GM12875 (cell line): Measurements from ENCODE around the gene TFDP3.

Experiments
- H3K4me3 ChIP-seq: one replicate; pipeline ENCODE4 v1.5.1; 2011; ENCODE audit warnings: low read depth, low read length, control low read depth
- CTCF ChIP-seq: IDR thresholded peaks from 2 replicates; pipeline ENCODE4 v1.5.1; 2011; ENCODE audit warnings: low read depth, mild to moderate bottlenecking, control low read depth, inconsistent platforms, low read length, moderate library complexity, borderline replicate concordance; ENCODE audit not compliant: insufficient read depth

Gene TFDP3

GRCh38 chrX:133175162-133175561 is 43.0 kb downstream of the TFDP3 start:
- no peak overlapping the region for H3K4me3 ChIP-seq
- TF ChIP-seq CTCF, result no peak

- TF ChIP-seq CTCF, result peak; percentile 37; the same call in 1 of the 2 replicates
Observed at GRCh38 chrX:133171962-133172708, 46.0 kb downstream of the TFDP3 start.

More at GRCh38 chrX:133171962-133172708, 46.0 kb downstream of the TFDP3 start:
- no peak overlapping the region for H3K4me3 ChIP-seq
